Measurements from ENCODE around the gene S100A10. TPM values are rescaled to one million over a fixed set of nuclear protein-coding genes. Genes with fewer than 3 reads are reported as not detected.

The S100A10 gene
- total RNA-seq, 2 experiments from 2014 or later, result 208 to 220 TPM

DNA sequence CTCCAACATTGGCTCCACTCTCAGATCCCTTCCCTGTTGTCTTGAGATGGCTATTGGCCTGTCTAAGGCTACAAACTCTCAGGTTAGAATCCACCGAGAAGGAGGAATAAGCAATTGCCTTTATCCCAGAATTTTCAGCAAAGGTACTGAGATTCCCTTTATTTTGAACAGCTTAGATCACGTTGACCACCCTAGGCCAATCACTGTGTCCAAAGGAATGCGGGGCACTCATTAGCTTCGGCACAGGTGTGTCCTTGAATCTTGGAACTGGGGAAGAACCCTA, 36.2 kb upstream of the S100A10 start:
- DNase-seq, result no peak
- Mint-ChIP-seq H3K27ac (peak overlapping the region; percentile 35), H3K9me3 (no peaks in the 10 kb centered on the region), H3K27me3 (no peaks in the 10 kb centered on the region), H3K4me3 (no peak overlapping the region), H3K36me3 (ENCODE audit: low read depth) (peaks cover 43% of the 10 kb centered on the region), H3K4me1 (ENCODE audit: low read depth) (peaks cover 39% of the 10 kb centered on the region)
- intact Hi-C loops (cut with micrococcal nuclease), result loop anchor here (2.0 kb wide), 1 partner anchor 31 kb away; no protein-coding TSS in a partner anchor
- ChIA-PET CTCF (interaction anchor here (0.7 kb wide), 1 partner anchor 125 kb away, joined by 3 read pairs; no protein-coding TSS in a partner anchor), POLR2A (no interaction called here)
- TF ChIP-seq, protein P1, sequence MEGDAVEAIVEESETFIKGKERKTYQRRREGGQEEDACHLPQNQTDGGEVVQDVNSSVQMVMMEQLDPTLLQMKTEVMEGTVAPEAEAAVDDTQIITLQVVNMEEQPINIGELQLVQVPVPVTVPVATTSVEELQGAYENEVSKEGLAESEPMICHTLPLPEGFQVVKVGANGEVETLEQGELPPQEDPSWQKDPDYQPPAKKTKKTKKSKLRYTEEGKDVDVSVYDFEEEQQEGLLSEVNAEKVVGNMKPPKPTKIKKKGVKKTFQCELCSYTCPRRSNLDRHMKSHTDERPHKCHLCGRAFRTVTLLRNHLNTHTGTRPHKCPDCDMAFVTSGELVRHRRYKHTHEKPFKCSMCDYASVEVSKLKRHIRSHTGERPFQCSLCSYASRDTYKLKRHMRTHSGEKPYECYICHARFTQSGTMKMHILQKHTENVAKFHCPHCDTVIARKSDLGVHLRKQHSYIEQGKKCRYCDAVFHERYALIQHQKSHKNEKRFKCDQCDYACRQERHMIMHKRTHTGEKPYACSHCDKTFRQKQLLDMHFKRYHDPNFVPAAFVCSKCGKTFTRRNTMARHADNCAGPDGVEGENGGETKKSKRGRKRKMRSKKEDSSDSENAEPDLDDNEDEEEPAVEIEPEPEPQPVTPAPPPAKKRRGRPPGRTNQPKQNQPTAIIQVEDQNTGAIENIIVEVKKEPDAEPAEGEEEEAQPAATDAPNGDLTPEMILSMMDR (IDR thresholded peaks at IDR 0.05), result no peak
- no peak for ATAC-seq

DNA sequence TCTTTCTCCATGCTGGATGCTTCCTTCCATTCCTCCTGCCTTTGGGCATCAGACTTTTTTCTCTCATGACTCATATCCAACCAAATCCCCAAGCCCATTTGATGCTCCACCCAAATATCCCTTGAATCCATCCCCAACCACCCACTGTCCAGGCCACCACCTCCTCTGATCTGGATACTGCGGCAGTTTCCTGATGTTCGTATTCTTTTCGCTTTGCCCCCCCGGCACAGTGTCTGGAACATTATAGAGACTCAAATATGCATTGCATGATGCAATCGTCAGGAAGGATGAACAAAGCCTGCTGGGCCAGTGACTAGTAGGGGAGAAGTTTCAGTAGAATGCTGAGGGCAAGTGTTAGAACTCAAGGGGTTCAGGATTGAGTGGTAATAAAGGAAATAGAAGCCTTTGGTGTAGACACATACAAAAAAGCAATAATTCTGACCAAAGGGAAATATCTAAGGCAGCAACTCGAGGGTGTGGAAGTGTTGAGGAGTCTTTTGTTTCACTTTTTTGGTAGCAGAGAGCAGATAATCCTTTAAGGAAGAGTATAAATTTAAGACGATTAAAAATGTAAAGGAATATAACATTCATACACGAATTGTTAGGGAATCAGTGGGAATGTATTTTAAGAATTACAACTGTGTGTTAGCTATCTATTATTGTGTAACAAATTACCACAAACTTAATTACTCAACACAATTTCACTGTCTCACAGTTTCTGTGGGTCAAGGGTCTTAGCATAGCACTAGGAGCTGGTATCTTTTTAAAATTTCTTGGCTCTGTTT, 35.7 kb upstream of the S100A10 start:
- Mint-ChIP-seq H3K36me3 (ENCODE audit: low read depth) (peaks cover 41% of the 10 kb centered on the region), H3K9me3 (no peaks in the 10 kb centered on the region), H3K4me3 (no peak overlapping the region), H3K27me3 (no peaks in the 10 kb centered on the region), H3K4me1 (ENCODE audit: low read depth) (peaks cover 34% of the 10 kb centered on the region), H3K27ac (peak overlapping the region; percentile 91)
- DNase-seq (peak; percentile 54), ATAC-seq (peak; percentile 60)
- POLR2A ChIA-PET, result no interaction called here
- intact Hi-C loops (cut with micrococcal nuclease), result no loop called here
- CTCF ChIA-PET, result interaction anchor here (0.7 to 2.9 kb wide), 4 partner anchors 15 to 124 kb away, joined by 3 to 10 read pairs (median 6); no protein-coding TSS in a partner anchor
- TF ChIP-seq, protein P1 (IDR thresholded peaks at IDR 0.05), result no peak

GRCh38 chr1:152026895-152027294, 33.2 kb upstream of the S100A10 start:
- Mint-ChIP-seq H3K27ac (no peak overlapping the region), H3K4me1 (ENCODE audit: low read depth) (peaks cover 19% of the 10 kb centered on the region), H3K36me3 (ENCODE audit: low read depth) (peaks cover 20% of the 10 kb centered on the region), H3K4me3 (no peak overlapping the region), H3K27me3 (peaks cover 1% of the 10 kb centered on the region), H3K9me3 (no peaks in the 10 kb centered on the region)
- ChIA-PET POLR2A (no interaction called here), CTCF (interaction anchor here (1.1 to 2.9 kb wide), 3 partner anchors 13 to 92 kb away, joined by 3 to 10 read pairs (median 4); no protein-coding TSS in a partner anchor)
- ATAC-seq (no peak), DNase-seq (no peak)
- intact Hi-C loops (cut with micrococcal nuclease), result no loop called here
- TF ChIP-seq, protein P1 (IDR thresholded peaks at IDR 0.05), result no peak

DNA sequence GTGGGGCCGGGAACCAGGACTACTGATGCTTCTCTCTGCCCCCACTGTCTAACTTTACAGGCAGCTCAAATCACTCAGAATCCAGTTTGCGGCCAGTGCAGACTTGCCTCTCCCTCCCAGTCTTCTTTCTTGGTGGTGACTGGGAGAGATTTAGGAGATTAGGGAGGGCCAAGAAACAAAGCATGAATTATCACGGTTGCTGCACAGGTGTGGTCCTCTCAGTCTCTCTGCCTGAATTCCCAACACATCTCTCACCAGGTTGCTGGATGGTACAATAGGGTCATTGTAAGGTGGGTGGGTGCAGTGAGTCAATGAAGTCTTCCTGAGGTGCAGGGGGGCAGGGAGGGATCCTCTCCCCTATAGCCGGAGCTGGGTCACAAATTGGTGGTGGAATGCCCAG, 30.6 kb upstream of the S100A10 start:
- ChIA-PET POLR2A (no interaction called here), CTCF (interaction anchor here (1.1 to 1.9 kb wide), 2 partner anchors 10 to 11 kb away, joined by 3 to 8 read pairs; no protein-coding TSS in a partner anchor)
- Mint-ChIP-seq H3K4me3 (no peak overlapping the region), H3K27me3 (peaks cover 1% of the 10 kb centered on the region), H3K36me3 (ENCODE audit: low read depth) (peaks cover 7% of the 10 kb centered on the region), H3K9me3 (no peaks in the 10 kb centered on the region), H3K27ac (no peak overlapping the region), H3K4me1 (ENCODE audit: low read depth) (peaks cover 8% of the 10 kb centered on the region)
- no peak for DNase-seq
- TF ChIP-seq, protein P1 (IDR thresholded peaks at IDR 0.05), result no peak
- intact Hi-C loops (cut with micrococcal nuclease), result no loop called here
- no peak for ATAC-seq

GRCh38 chr1:152023221-152023620, 29.6 kb upstream of the S100A10 start:
- intact Hi-C loops (cut with micrococcal nuclease), result no loop called here
- H3K36me3 Mint-ChIP-seq (ENCODE audit: low read depth), result no peaks in the 10 kb centered on the region
- no peak for ATAC-seq
- DNase-seq, result no peak
- no peak overlapping the region for H3K27ac Mint-ChIP-seq
- H3K9me3 Mint-ChIP-seq, result no peaks in the 10 kb centered on the region
- H3K4me3 Mint-ChIP-seq, result no peak overlapping the region
- H3K4me1 Mint-ChIP-seq (ENCODE audit: low read depth), result no peaks in the 10 kb centered on the region
- CTCF ChIA-PET, result no interaction called here
- POLR2A ChIA-PET, result no interaction called here
- peaks cover 1% of the 10 kb centered on the region for H3K27me3 Mint-ChIP-seq
- TF ChIP-seq, protein P1 (IDR thresholded peaks at IDR 0.05), result no peak

Data from activated CD8-positive, alpha-beta T cell treated with anti-CD3 and anti-CD28 coated beads for 36 hours (primary cell).